Skeletal muscle tissue (tissue), 4 donors: ENCODE data around the gene SP140. TPM values are rescaled to one million over a fixed set of nuclear protein-coding genes. Genes with fewer than 3 reads are reported as not detected.

Source experiments
- H3K27ac ChIP-seq: one replicate; pipeline ENCODE4 v1.7.0; 2013; ENCODE audit warnings: mild to moderate bottlenecking, low read depth, low read length, inconsistent platforms
- H3K27me3 ChIP-seq, 3 donors: one replicate each; pipeline ENCODE4 v1.7.0; 2013; ENCODE audit warnings: low read length in 3 of 3; ENCODE audit not compliant: control insufficient read depth in 3 of 3, insufficient read depth in 3 of 3
- H3K36me3 ChIP-seq, 3 donors: one replicate each; pipeline ENCODE4 v1.7.0; 2013; ENCODE audit warnings: low read length in 3 of 3; ENCODE audit not compliant: control insufficient read depth in 3 of 3, insufficient read depth in 3 of 3
- H3K4me1 ChIP-seq, 3 donors: one replicate each; pipeline ENCODE4 v1.7.0; 2013; ENCODE audit warnings: low read length in 3 of 3, mild to moderate bottlenecking in 3 of 3; ENCODE audit not compliant: control insufficient read depth in 3 of 3, insufficient read depth in 3 of 3
- H3K4me3 ChIP-seq, 3 donors: one replicate each; pipeline ENCODE4 v1.7.0; 2013; ENCODE audit warnings: low read length in 3 of 3
- H3K9ac ChIP-seq, 3 donors: one replicate each; pipeline ENCODE4 v1.7.0; 2013; ENCODE audit warnings: low read length in 3 of 3, mild to moderate bottlenecking in 3 of 3, moderate library complexity in 2 of 3, low read depth in 1 of 3
- H3K9me3 ChIP-seq, 3 donors: one replicate each; pipeline ENCODE4 v1.7.0; 2013; ENCODE audit warnings: low read length in 3 of 3; ENCODE audit not compliant: control insufficient read depth in 3 of 3
- total RNA-seq: library from RNA; depleted of rRNA; stranded (reverse); fragments of >200 nt; gene quantifications from one replicate; pipeline ENCODE4 v1.2.3, GENCODE V29; 2014
- donor health status: Osteomylitis.

SP140 gene
- total RNA-seq, 1 donor from 2014 or later, result 0.52 TPM

- Histone ChIP-seq H3K4me3 (no peak overlapping the region), H3K27me3 (no peaks in the 10 kb centered on the region), H3K9me3 (peaks cover 0 to 3% (median 2%) of the 10 kb centered on the region in 3 donors), H3K36me3 (no peaks in the 10 kb centered on the region), H3K27ac (no peak overlapping the region), H3K9ac (no peak overlapping the region), H3K4me1 (peaks cover 3 to 15% (median 10%) of the 10 kb centered on the region in 3 donors)
These were observed 97.2 kb downstream of the SP140 start for GRCh38 chr2:230322561-230323384.

GRCh38 chr2:230323385-230324106, 98.0 kb downstream of the SP140 start:
- Histone ChIP-seq H3K9me3 (peaks cover 0 to 3% (median 2%) of the 10 kb centered on the region in 3 donors), H3K27me3 (no peaks in the 10 kb centered on the region), H3K9ac (no peak overlapping the region), H3K4me1 (peaks cover 4 to 15% (median 10%) of the 10 kb centered on the region in 3 donors), H3K36me3 (no peaks in the 10 kb centered on the region), H3K27ac (no peak overlapping the region), H3K4me3 (no peak overlapping the region)

- Histone ChIP-seq H3K27ac (no peak overlapping the region), H3K9me3 (peaks cover 0 to 3% (median 2%) of the 10 kb centered on the region in 3 donors), H3K4me1 (peaks cover 4 to 12% (median 8%) of the 10 kb centered on the region in 3 donors), H3K9ac (no peak overlapping the region), H3K36me3 (no peaks in the 10 kb centered on the region), H3K4me3 (no peak overlapping the region), H3K27me3 (no peaks in the 10 kb centered on the region)
These were observed 99.0 kb downstream of the SP140 start for GRCh38 chr2:230324503-230324902.

GRCh38 chr2:230325316-230326243, 100.0 kb downstream of the SP140 start:
- H3K27me3 ChIP-seq, result no peaks in the 10 kb centered on the region
- H3K36me3 ChIP-seq, result no peaks in the 10 kb centered on the region
- no peak overlapping the region for H3K27ac ChIP-seq
- H3K4me1 ChIP-seq, result peaks cover 4 to 12% (median 8%) of the 10 kb centered on the region in 3 donors
- peaks cover 0 to 3% (median 2%) of the 10 kb centered on the region in 3 donors for H3K9me3 ChIP-seq
- no peak overlapping the region for H3K9ac ChIP-seq
- H3K4me3 ChIP-seq, result no peak overlapping the region

GRCh38 chr2:230326453-230327417, 101.2 kb downstream of the SP140 start, which contains the start of gene SP140L:
TSS of gene SP140L (plus strand) at chr2:230327193. CDS start at chr2:230327270, 77 bp downstream.
- H3K27me3 ChIP-seq, result no peaks in the 10 kb centered on the region
- peak within 1 kb of the TSS; percentile 58 to 69 (median 66) for H3K9ac ChIP-seq
- H3K4me3 ChIP-seq, result peak within 1 kb of the TSS; percentile 73 to 77 (median 73)
- H3K36me3 ChIP-seq, result no peaks in the 10 kb centered on the region
- peaks cover 0 to 3% (median 2%) of the 10 kb centered on the region in 3 donors for H3K9me3 ChIP-seq
- peak within 1 kb of the TSS; percentile 74 for H3K27ac ChIP-seq
- peaks cover 4 to 12% (median 8%) of the 10 kb centered on the region in 3 donors for H3K4me1 ChIP-seq

GRCh38 chr2:230327418-230328154, 102.0 kb downstream of the SP140 start:
- no peaks in the 10 kb centered on the region for H3K27me3 ChIP-seq
- H3K9me3 ChIP-seq, result peaks cover 0 to 3% (median 2%) of the 10 kb centered on the region in 3 donors
- H3K9ac ChIP-seq, result peak overlapping the region; percentile 39 to 69 (median 66)
- H3K36me3 ChIP-seq, result no peaks in the 10 kb centered on the region
- peak overlapping the region; percentile 73 to 77 (median 73) for H3K4me3 ChIP-seq
- peak overlapping the region; percentile 74 for H3K27ac ChIP-seq
- peaks cover 4 to 12% (median 8%) of the 10 kb centered on the region in 3 donors for H3K4me1 ChIP-seq

GRCh38 chr2:230328155-230328458, 102.6 kb downstream of the SP140 start:
- Histone ChIP-seq H3K4me3 (no peak overlapping the region), H3K27me3 (no peaks in the 10 kb centered on the region), H3K27ac (no peak overlapping the region), H3K9me3 (peaks cover 0 to 3% (median under 1%) of the 10 kb centered on the region in 3 donors), H3K4me1 (peaks cover 4 to 12% (median 8%) of the 10 kb centered on the region in 3 donors), H3K36me3 (no peaks in the 10 kb centered on the region), H3K9ac (no peak overlapping the region)

GRCh38 chr2:230329946-230330605, 104.5 kb downstream of the SP140 start:
- Histone ChIP-seq H3K27me3 (no peaks in the 10 kb centered on the region), H3K4me3 (no peak overlapping the region), H3K36me3 (peaks cover 0 to 5% (median 0%) of the 10 kb centered on the region in 3 donors), H3K27ac (no peak overlapping the region), H3K9ac (no peak overlapping the region), H3K9me3 (no peaks in the 10 kb centered on the region), H3K4me1 (peaks cover 4 to 12% (median 8%) of the 10 kb centered on the region in 3 donors)
